ENCODE measurements around the gene GALNT15. TPM values are rescaled to one million over a fixed set of nuclear protein-coding genes. Genes with fewer than 3 reads are reported as not detected.

Gene GALNT15
- polyA plus RNA-seq, 1 experiment: 5.4 TPM

DNA sequence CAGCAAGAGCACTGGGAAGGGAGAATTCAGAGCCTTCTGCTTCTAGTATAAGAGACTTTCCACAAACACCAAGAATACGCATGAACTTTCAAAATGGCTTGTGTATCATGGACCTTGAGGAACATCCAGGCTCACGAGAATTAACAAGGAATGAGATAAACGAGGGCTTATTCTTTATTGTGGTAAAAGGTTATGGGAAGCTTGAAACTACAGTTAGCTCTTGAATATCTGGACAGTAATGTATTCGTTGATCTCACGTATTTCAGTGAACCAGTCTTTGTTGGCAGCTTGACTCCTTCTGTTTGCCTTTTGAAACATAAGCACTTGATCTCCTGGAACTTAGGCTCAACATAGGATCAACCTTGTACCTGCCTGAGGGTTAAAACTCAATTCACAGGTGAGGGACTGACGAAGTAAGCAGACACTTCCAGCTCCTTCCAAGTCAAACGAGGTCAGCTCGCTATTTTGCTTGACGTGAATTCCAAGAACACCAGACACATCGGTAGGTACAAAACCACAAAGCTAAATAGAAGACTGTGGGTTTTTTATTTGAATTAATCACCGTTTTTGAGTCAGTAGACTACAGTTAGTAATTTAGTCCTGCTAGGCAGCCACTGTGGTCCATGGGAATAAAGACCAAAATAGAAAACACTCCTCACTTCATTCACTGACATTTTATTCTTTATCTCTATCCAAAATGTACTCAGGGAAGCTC lies 30.8 kb downstream of the GALNT15 start:
- no peaks in the 10 kb centered on the region for H3K27me3 ChIP-seq (ENCODE audit: control insufficient read depth, insufficient read depth, low read length)
- TF ChIP-seq, protein P1, sequence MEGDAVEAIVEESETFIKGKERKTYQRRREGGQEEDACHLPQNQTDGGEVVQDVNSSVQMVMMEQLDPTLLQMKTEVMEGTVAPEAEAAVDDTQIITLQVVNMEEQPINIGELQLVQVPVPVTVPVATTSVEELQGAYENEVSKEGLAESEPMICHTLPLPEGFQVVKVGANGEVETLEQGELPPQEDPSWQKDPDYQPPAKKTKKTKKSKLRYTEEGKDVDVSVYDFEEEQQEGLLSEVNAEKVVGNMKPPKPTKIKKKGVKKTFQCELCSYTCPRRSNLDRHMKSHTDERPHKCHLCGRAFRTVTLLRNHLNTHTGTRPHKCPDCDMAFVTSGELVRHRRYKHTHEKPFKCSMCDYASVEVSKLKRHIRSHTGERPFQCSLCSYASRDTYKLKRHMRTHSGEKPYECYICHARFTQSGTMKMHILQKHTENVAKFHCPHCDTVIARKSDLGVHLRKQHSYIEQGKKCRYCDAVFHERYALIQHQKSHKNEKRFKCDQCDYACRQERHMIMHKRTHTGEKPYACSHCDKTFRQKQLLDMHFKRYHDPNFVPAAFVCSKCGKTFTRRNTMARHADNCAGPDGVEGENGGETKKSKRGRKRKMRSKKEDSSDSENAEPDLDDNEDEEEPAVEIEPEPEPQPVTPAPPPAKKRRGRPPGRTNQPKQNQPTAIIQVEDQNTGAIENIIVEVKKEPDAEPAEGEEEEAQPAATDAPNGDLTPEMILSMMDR (IDR thresholded peaks at IDR 0.05; ENCODE audit: insufficient read depth, low read depth, low read length): no peak
- CTCF ChIA-PET: interaction anchor here (0.7 to 2.1 kb wide), 4 partner anchors 11 to 43 kb away, joined by 3 to 5 read pairs (median 4); no protein-coding TSS in a partner anchor
- no peak overlapping the region for H3K4me3 ChIP-seq (ENCODE audit: low read depth, low read length)
- POLR2A ChIA-PET: interaction anchor here (1.0 kb wide), 1 partner anchor 127 kb away, joined by 3 read pairs; no protein-coding TSS in a partner anchor
- peak; percentile 69 for DNase-seq (ENCODE audit: low read depth)
- H3K36me3 ChIP-seq (ENCODE audit: control insufficient read depth, insufficient read depth, low read length): no peaks in the 10 kb centered on the region

DNA sequence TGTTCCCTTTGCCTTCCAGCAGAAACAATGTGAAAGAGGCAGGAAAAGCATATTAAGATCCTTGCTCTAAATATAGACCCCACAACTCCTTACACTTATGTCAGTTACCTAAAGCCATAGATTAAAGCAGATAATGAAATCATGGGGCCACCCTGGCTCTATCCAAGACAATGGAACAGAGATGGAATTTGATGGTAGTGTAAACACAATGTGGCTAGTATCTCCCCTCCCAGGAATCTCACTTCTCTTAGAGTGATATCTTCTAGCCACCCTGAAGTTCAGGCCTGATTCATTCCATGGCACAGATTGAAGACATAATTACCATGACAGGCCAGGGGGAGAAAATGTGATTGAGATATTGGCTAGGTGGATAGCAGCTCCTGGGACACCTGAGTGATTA lies 32.6 kb downstream of the GALNT15 start:
- H3K36me3 ChIP-seq (ENCODE audit: control insufficient read depth, insufficient read depth, low read length): no peaks in the 10 kb centered on the region
- no peak for DNase-seq (ENCODE audit: low read depth)
- H3K27me3 ChIP-seq (ENCODE audit: control insufficient read depth, insufficient read depth, low read length): no peaks in the 10 kb centered on the region
- TF ChIP-seq, protein P1 (IDR thresholded peaks at IDR 0.05; ENCODE audit: insufficient read depth, low read depth, low read length): no peak
- POLR2A ChIA-PET: no interaction called here
- no peak overlapping the region for H3K4me3 ChIP-seq (ENCODE audit: low read depth, low read length)
- CTCF ChIA-PET: no interaction called here

DNA sequence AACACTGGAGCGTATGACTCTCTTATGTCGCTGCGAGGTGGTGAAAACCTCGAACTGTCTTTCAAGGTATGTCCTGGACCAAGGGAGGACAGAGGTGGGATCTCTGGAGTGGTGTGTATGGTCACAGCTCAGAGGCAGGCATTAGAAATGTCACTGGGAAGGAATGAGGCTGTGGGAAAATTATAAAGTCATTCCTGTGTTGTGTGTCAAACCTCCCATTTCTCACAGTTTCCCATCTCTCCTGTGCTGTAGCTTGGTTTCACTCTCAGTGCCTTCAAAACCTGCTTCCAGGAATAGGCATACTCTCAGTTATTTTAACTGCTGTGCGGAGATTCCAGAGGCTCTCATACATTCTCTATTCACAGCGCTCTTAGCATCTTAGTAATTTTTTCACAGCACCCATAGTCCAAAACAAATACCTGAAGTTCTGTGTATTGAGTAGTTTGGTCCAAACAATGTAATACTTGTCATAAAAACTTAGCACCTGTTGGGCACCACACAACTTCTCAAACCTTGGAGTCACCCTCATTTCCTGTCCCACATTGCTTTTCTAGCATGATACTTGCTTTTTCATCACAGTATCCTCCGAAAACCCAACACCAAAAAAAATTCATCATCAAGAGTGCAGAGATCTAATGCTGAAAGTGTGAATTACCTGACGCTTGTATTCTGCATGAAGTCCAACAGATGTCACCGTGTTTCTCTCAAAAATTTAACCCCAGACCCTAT lies 36.9 kb downstream of the GALNT15 start:
- peaks cover 2% of the 10 kb centered on the region; the same call in 1 of the 2 replicates for H3K27me3 ChIP-seq (ENCODE audit: control insufficient read depth, insufficient read depth, low read length)
- ChIA-PET CTCF (interaction anchor here (0.6 to 1.3 kb wide), 2 partner anchors 23 to 382 kb away, joined by 3 read pairs; no protein-coding TSS in a partner anchor), POLR2A (no interaction called here)
- no peak overlapping the region for H3K4me3 ChIP-seq (ENCODE audit: low read depth, low read length)
- no peaks in the 10 kb centered on the region for H3K36me3 ChIP-seq (ENCODE audit: control insufficient read depth, insufficient read depth, low read length)
- no peak for DNase-seq (ENCODE audit: low read depth)
- TF ChIP-seq, protein P1 (IDR thresholded peaks at IDR 0.05; ENCODE audit: insufficient read depth, low read depth, low read length): no peak

DNA sequence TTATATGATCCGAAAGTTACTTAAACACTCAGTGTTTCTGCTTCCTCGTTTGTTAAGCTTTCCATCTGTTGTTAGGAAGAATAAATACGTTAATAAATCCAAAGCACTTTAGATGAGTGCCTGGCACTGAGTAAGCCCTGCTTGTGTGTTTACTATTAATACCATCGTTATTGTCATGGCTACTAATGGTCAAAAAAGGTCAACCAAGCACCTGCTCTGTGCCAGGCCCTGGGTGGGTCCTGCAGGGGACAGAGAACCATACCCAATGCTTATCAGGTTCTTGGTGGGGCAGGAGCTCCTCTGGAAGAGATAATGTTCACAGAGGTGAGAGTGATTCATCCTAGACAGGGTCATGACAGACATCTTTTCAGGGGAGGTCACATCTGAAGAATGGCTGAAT lies 39.9 kb downstream of the GALNT15 start:
- ChIA-PET CTCF (interaction anchor here (1.5 kb wide), 1 partner anchor 9 kb away, joined by 3 read pairs; no protein-coding TSS in a partner anchor), POLR2A (no interaction called here)
- DNase-seq (ENCODE audit: low read depth): no peak
- no peaks in the 10 kb centered on the region for H3K36me3 ChIP-seq (ENCODE audit: control insufficient read depth, insufficient read depth, low read length)
- peaks cover 2% of the 10 kb centered on the region; the same call in 1 of the 2 replicates for H3K27me3 ChIP-seq (ENCODE audit: control insufficient read depth, insufficient read depth, low read length)
- H3K4me3 ChIP-seq (ENCODE audit: low read depth, low read length): no peak overlapping the region
- TF ChIP-seq, protein P1 (IDR thresholded peaks at IDR 0.05; ENCODE audit: insufficient read depth, low read depth, low read length): no peak

DNA sequence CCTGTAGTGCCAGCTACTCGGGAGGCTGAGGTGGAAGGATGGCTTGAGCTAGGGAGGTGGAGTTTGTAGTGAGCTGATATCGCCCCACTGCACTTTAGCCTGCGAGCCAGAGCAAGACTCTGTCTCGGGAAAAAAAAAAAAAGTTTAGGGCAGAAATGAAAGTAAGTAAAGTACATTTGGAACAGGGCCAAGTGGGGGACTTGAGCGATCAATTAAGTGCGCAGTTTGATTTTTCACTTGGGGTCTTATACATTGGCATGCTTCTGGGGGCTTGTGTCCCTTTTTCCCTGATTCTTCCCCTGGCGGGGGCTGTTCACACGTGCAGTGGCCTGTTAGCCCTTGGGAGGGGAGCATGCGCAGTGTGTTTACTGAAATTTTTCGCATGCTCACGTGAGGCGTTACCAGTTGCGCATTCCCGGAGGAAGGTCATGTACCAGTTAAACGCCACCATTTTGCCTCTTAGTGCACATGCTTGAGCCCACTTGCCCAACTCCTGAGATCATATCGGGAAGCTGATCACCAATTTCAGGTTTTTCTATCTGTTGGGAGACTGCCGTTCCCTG lies 42.0 kb downstream of the GALNT15 start:
- TF ChIP-seq, protein P1 (IDR thresholded peaks at IDR 0.05; ENCODE audit: insufficient read depth, low read depth, low read length): no peak
- H3K36me3 ChIP-seq (ENCODE audit: control insufficient read depth, insufficient read depth, low read length): no peaks in the 10 kb centered on the region
- peaks cover 2% of the 10 kb centered on the region; the same call in 1 of the 2 replicates for H3K27me3 ChIP-seq (ENCODE audit: control insufficient read depth, insufficient read depth, low read length)
- ChIA-PET POLR2A (no interaction called here), CTCF (interaction anchor here (0.8 kb wide), 1 partner anchor 11 kb away, joined by 3 read pairs; no protein-coding TSS in a partner anchor)
- DNase-seq (ENCODE audit: low read depth): no peak
- no peak overlapping the region for H3K4me3 ChIP-seq (ENCODE audit: low read depth, low read length)

Measured in BJ (cell line).